Esophagus squamous epithelium (tissue), 4 donors: ENCODE data around the gene LILRB4.

Source experiments
- CTCF ChIP-seq, 6 experiments: fragments of 450-650 bp in 4 of 6; fragments of 200-600 bp in 2 of 6; sonication (generic) in 2 of 6; IDR thresholded peaks; one replicate each; pipeline ENCODE4 v1.5.1; 2016 to 2019; ENCODE audit warnings: antibody characterized with exemption in 6 of 6, mild to moderate bottlenecking in 4 of 6, moderate library complexity in 4 of 6
- POLR2A ChIP-seq, 4 donors: fragments of 450-650 bp; IDR thresholded peaks; one replicate each; pipeline ENCODE4 v1.6.1; 2017; ENCODE audit warnings: antibody characterized with exemption in 4 of 4, mild to moderate bottlenecking in 4 of 4, moderate library complexity in 3 of 4

- no peak for TF ChIP-seq CTCF (IDR thresholded peaks at IDR 0.05)
- TF ChIP-seq POLR2A (IDR thresholded peaks at IDR 0.05) = no peak
Measured at GRCh38 chr19:54620464-54620863, 42.3 kb upstream of the LILRB4 start.
